Measurements from ENCODE around the gene TRPM2.

GRCh38 chr21:44440241-44441040, 87.0 kb downstream of the TRPM2 start:
- TF ChIP-seq CTCF (IDR thresholded peaks at IDR 0.05), result no peak
- no peak for TF ChIP-seq POLR2AphosphoS5 (IDR thresholded peaks at IDR 0.05)

Measured in prostate gland (tissue), 2 donors.